ENCODE measurements around the gene WDR88.

WDR88 gene

DNA sequence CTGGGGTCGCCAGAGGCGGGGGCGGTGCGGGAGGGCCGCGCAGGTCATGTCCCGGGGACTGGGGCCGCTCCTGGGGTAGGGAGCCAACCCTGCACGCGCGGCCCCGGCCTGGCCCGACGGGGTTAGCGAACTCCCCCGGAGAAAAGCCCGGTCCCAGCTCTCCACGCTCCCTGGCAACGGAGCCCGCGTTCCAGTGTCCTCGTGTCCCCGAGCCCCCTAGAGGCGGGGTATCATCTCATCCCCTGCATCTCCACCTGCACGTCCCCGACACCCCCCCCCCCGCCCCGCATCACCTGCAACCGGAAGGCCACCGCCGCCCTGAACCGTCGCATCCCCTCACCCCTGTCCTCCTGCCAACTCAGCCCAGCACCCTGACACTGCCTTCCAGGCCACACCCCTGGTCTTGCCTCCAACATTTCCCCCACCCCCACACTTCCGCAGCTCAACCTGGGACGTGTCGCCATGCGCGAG is 2.7 kb downstream of the WDR88 start:
- Histone ChIP-seq H2BK120ac (ENCODE audit: low read depth, low read length) (no peak overlapping the region), H3K27me3 (ENCODE audit: control insufficient read depth in 1 of 2, insufficient read depth in 1 of 2, low read length in 2 of 2) (peaks cover 0 to 4% of the 10 kb centered on the region in 2 experiments), H3K4me2 (ENCODE audit: low read length, poor library complexity, severe bottlenecking) (no peak overlapping the region), H2BK12ac (ENCODE audit: low read length in 2 of 2) (no peak overlapping the region), H3K27ac (ENCODE audit: low read length, poor library complexity, severe bottlenecking) (no peak overlapping the region), H2AFZ (ENCODE audit: low read depth, low read length) (no peak overlapping the region), H3K14ac (ENCODE audit: low read length in 2 of 2) (no peak overlapping the region), H3K36me3 (ENCODE audit: control insufficient read depth in 1 of 2, insufficient read depth in 2 of 2, low read depth in 1 of 2, low read length in 2 of 2) (peaks cover 6 to 28% of the 10 kb centered on the region in 2 experiments), H2BK5ac (ENCODE audit: low read depth, low read length, poor library complexity, severe bottlenecking) (no peak overlapping the region), H4K91ac (ENCODE audit: low read length) (no peak overlapping the region), H3K9ac (ENCODE audit: low read length) (no peak overlapping the region), H3K4ac (ENCODE audit: low read depth in 1 of 2, low read length in 2 of 2) (no peak overlapping the region), H3K18ac (ENCODE audit: low read depth in 1 of 2, low read length in 2 of 2) (no peak overlapping the region), H2AK5ac (ENCODE audit: low read length, severe bottlenecking) (no peak overlapping the region), H4K8ac (ENCODE audit: low read length) (no peak overlapping the region), H2BK15ac (ENCODE audit: low read depth, poor library complexity, severe bottlenecking) (no peak overlapping the region), H3K4me1 (ENCODE audit: control insufficient read depth, insufficient read depth, low read depth, low read length) (peaks cover 6% of the 10 kb centered on the region), H3K23ac (ENCODE audit: low read length in 2 of 2) (no peak overlapping the region), H3K4me3 (ENCODE audit: insufficient read depth in 1 of 2, low read depth in 1 of 2, low read length in 2 of 2) (no peak overlapping the region), H3K9me3 (ENCODE audit: control insufficient read depth, low read length) (no peaks in the 10 kb centered on the region), H3K79me1 (replicated peaks; ENCODE audit: low read length, poor library complexity, severe bottlenecking) (no peaks in the 10 kb centered on the region)
- WGBS = 44% methylated on average over 11 of the region's 38 CpGs
- DNase-seq = no peak

DNA sequence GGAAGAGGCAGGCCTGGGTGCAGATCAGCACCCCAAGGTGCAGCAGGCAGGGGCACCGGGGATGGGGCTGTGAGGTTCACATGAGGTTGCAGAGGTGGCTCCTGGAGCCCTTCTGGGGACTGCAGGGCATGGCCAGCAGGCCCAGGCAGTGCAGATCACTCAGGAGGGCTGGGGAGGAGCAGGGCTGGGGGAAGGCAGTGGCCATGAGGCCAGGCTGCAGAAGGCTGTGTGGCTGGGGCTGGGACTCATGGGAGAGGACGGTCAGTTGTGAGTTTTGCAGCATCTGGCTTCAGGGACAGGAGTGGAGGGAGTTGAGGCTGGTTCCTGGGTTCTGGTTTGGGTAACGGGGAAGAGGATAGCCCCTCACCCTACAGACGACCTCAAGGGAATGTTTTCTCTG is 7.3 kb downstream of the WDR88 start:
- H3K4me2 ChIP-seq (ENCODE audit: low read length, poor library complexity, severe bottlenecking) = no peak overlapping the region
- H3K27me3 ChIP-seq (ENCODE audit: control insufficient read depth in 1 of 2, insufficient read depth in 1 of 2, low read length in 2 of 2) = peaks cover 0 to 10% of the 10 kb centered on the region in 2 experiments
- no peak overlapping the region for H2AK5ac ChIP-seq (ENCODE audit: low read length, severe bottlenecking)
- no peak overlapping the region for H3K27ac ChIP-seq (ENCODE audit: low read length, poor library complexity, severe bottlenecking)
- H2BK5ac ChIP-seq (ENCODE audit: low read depth, low read length, poor library complexity, severe bottlenecking) = no peak overlapping the region
- H4K8ac ChIP-seq (ENCODE audit: low read length) = no peak overlapping the region
- no peak overlapping the region for H3K9ac ChIP-seq (ENCODE audit: low read length)
- no peak overlapping the region for H2AFZ ChIP-seq (ENCODE audit: low read depth, low read length)
- peaks cover 3% of the 10 kb centered on the region for H3K4me1 ChIP-seq (ENCODE audit: control insufficient read depth, insufficient read depth, low read depth, low read length)
- H3K4me3 ChIP-seq (ENCODE audit: insufficient read depth in 1 of 2, low read depth in 1 of 2, low read length in 2 of 2) = no peak overlapping the region
- H3K79me1 ChIP-seq (replicated peaks; ENCODE audit: low read length, poor library complexity, severe bottlenecking) = no peaks in the 10 kb centered on the region
- no peak overlapping the region for H2BK12ac ChIP-seq (ENCODE audit: low read length in 2 of 2)
- no peak overlapping the region for H3K14ac ChIP-seq (ENCODE audit: low read length in 2 of 2)
- 49% methylated on average over 4 of the region's 4 CpGs for WGBS
- H3K36me3 ChIP-seq (ENCODE audit: control insufficient read depth in 1 of 2, insufficient read depth in 2 of 2, low read depth in 1 of 2, low read length in 2 of 2) = no peaks in the 10 kb centered on the region
- no peak overlapping the region for H2BK120ac ChIP-seq (ENCODE audit: low read depth, low read length)
- H4K91ac ChIP-seq (ENCODE audit: low read length) = no peak overlapping the region
- no peaks in the 10 kb centered on the region for H3K9me3 ChIP-seq (ENCODE audit: control insufficient read depth, low read length)
- H3K23ac ChIP-seq (ENCODE audit: low read length in 2 of 2) = no peak overlapping the region
- no peak overlapping the region for H3K18ac ChIP-seq (ENCODE audit: low read depth in 1 of 2, low read length in 2 of 2)
- H3K4ac ChIP-seq (ENCODE audit: low read depth in 1 of 2, low read length in 2 of 2) = no peak overlapping the region
- H2BK15ac ChIP-seq (ENCODE audit: low read depth, poor library complexity, severe bottlenecking) = no peak overlapping the region
- no peak for DNase-seq

DNA sequence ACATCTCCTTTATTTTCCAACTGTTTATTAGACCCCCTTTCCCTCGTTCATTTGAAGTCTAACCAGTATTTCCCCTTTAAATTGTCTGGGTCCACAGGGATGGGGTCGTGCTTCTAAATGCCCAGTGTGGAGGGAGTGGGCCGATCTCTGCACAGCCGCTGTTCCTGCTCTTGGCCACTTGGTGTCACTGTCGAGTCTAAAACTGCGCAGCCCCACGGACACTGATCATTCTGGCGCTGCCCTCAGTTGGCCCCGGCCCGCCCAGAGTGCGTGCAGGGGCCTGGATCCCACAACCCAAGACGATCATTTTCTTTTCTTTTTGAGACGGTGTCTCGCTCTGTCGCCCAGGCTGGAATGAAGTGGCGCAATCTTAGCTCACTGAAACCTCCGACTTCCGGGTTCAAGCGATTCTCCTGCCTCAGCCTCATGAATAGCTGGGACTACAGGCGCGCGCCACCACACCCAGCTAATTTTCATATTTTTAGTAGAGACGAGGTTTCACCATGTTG is 12.0 kb downstream of the WDR88 start:
- Histone ChIP-seq H3K4me3 (ENCODE audit: insufficient read depth in 1 of 2, low read depth in 1 of 2, low read length in 2 of 2) (peak overlapping the region in 1 of 2 experiments; percentile 59), H3K4me1 (ENCODE audit: control insufficient read depth, insufficient read depth, low read depth, low read length) (no peaks in the 10 kb centered on the region), H3K4me2 (ENCODE audit: low read length, poor library complexity, severe bottlenecking) (no peak overlapping the region), H3K4ac (ENCODE audit: low read depth in 1 of 2, low read length in 2 of 2) (no peak overlapping the region), H2BK15ac (ENCODE audit: low read depth, poor library complexity, severe bottlenecking) (no peak overlapping the region), H3K23ac (ENCODE audit: low read length in 2 of 2) (no peak overlapping the region), H3K9me3 (ENCODE audit: control insufficient read depth, low read length) (no peaks in the 10 kb centered on the region), H3K27ac (ENCODE audit: low read length, poor library complexity, severe bottlenecking) (no peak overlapping the region), H2BK5ac (ENCODE audit: low read depth, low read length, poor library complexity, severe bottlenecking) (no peak overlapping the region), H2AK5ac (ENCODE audit: low read length, severe bottlenecking) (no peak overlapping the region), H3K36me3 (ENCODE audit: control insufficient read depth in 1 of 2, insufficient read depth in 2 of 2, low read depth in 1 of 2, low read length in 2 of 2) (no peaks in the 10 kb centered on the region), H3K9ac (ENCODE audit: low read length) (peak overlapping the region; percentile 61), H2BK12ac (ENCODE audit: low read length in 2 of 2) (no peak overlapping the region), H4K8ac (ENCODE audit: low read length) (no peak overlapping the region), H2BK120ac (ENCODE audit: low read depth, low read length) (no peak overlapping the region), H3K14ac (ENCODE audit: low read length in 2 of 2) (no peak overlapping the region), H3K79me1 (replicated peaks; ENCODE audit: low read length, poor library complexity, severe bottlenecking) (no peaks in the 10 kb centered on the region), H2AFZ (ENCODE audit: low read depth, low read length) (no peak overlapping the region), H3K27me3 (ENCODE audit: control insufficient read depth in 1 of 2, insufficient read depth in 1 of 2, low read length in 2 of 2) (peaks cover 0 to 6% of the 10 kb centered on the region in 2 experiments), H4K91ac (ENCODE audit: low read length) (no peak overlapping the region), H3K18ac (ENCODE audit: low read depth in 1 of 2, low read length in 2 of 2) (no peak overlapping the region)
- DNase-seq = peak; percentile 64
- 34% methylated on average over 23 of the region's 23 CpGs for WGBS

DNA sequence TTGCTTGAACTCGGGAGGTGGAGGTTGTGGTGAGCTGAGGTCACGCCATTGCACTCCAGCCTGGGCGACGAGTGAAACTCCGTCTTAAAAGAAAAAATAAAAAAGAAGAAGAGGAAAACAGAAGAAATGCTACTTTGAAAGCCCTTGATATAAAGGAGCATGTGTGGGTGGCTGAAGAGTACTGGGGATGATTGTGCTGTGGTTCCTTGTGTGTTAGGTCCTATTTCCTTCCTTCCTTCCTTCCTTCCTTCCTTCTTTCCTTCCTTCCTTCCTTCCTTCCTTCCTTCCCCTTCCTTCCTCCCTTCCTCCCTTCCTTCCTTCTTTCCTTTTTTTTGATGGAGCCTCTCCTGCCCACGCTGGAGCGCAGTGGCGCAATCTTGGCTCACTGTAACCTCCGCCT is 14.3 kb downstream of the WDR88 start:
- H3K23ac ChIP-seq (ENCODE audit: low read length in 2 of 2) = no peak overlapping the region
- H3K18ac ChIP-seq (ENCODE audit: low read depth in 1 of 2, low read length in 2 of 2) = no peak overlapping the region
- no peaks in the 10 kb centered on the region for H3K9me3 ChIP-seq (ENCODE audit: control insufficient read depth, low read length)
- H3K79me1 ChIP-seq (replicated peaks; ENCODE audit: low read length, poor library complexity, severe bottlenecking) = no peaks in the 10 kb centered on the region
- H2BK5ac ChIP-seq (ENCODE audit: low read depth, low read length, poor library complexity, severe bottlenecking) = no peak overlapping the region
- no peak overlapping the region for H2BK12ac ChIP-seq (ENCODE audit: low read length in 2 of 2)
- H3K27ac ChIP-seq (ENCODE audit: low read length, poor library complexity, severe bottlenecking) = no peak overlapping the region
- H3K9ac ChIP-seq (ENCODE audit: low read length) = no peak overlapping the region
- H2BK15ac ChIP-seq (ENCODE audit: low read depth, poor library complexity, severe bottlenecking) = no peak overlapping the region
- H3K36me3 ChIP-seq (ENCODE audit: control insufficient read depth in 1 of 2, insufficient read depth in 2 of 2, low read depth in 1 of 2, low read length in 2 of 2) = no peaks in the 10 kb centered on the region
- no peak overlapping the region for H4K91ac ChIP-seq (ENCODE audit: low read length)
- peaks cover 0 to 6% of the 10 kb centered on the region in 2 experiments for H3K27me3 ChIP-seq (ENCODE audit: control insufficient read depth in 1 of 2, insufficient read depth in 1 of 2, low read length in 2 of 2)
- H4K8ac ChIP-seq (ENCODE audit: low read length) = no peak overlapping the region
- H3K14ac ChIP-seq (ENCODE audit: low read length in 2 of 2) = no peak overlapping the region
- H2AK5ac ChIP-seq (ENCODE audit: low read length, severe bottlenecking) = no peak overlapping the region
- peaks cover 5% of the 10 kb centered on the region for H3K4me1 ChIP-seq (ENCODE audit: control insufficient read depth, insufficient read depth, low read depth, low read length)
- no peak overlapping the region for H2AFZ ChIP-seq (ENCODE audit: low read depth, low read length)
- 94% methylated on average over 9 of the region's 9 CpGs for WGBS
- H3K4ac ChIP-seq (ENCODE audit: low read depth in 1 of 2, low read length in 2 of 2) = no peak overlapping the region
- H3K4me3 ChIP-seq (ENCODE audit: insufficient read depth in 1 of 2, low read depth in 1 of 2, low read length in 2 of 2) = no peak overlapping the region
- no peak overlapping the region for H2BK120ac ChIP-seq (ENCODE audit: low read depth, low read length)
- no peak overlapping the region for H3K4me2 ChIP-seq (ENCODE audit: low read length, poor library complexity, severe bottlenecking)
- no peak for DNase-seq
